Body of pancreas (tissue), 4 donors: Measurements from ENCODE around the gene KYAT1.

Experiments
- POLR2A ChIP-seq, 3 donors: fragments of 450-650 bp; IDR thresholded peaks; one replicate each; pipeline ENCODE4 v1.6.1; 2016; ENCODE audit warnings: antibody characterized with exemption in 3 of 3, mild to moderate bottlenecking in 2 of 3
- TF ChIP-seq, protein P1 (sequence below), 7 experiments: fragments of 450-650 bp in 4 of 7; fragments of 200-600 bp in 3 of 7; sonication (generic) in 3 of 7; IDR thresholded peaks; one replicate each; pipeline ENCODE4 v1.5.1; 2016 to 2019; ENCODE audit warnings: antibody characterized with exemption in 7 of 7

DNA sequence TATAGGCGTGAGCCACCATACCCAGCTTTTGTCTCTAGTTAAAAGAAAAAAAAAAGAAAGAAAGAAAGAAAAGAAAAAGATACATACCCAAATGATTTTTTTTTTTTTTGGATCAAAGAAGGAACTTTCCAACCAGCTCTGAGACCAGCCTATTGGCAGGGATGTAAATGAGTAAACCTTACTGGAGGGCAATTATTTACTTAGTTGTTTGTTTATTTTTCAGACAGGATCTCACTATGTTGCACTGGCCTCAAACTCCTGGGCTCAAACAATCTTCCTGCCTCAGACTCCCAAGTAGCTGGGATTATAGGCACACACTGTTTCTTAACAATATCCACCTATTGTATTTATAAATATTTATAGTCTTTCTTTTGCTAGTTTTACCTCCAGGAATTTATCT lies 41.2 kb downstream of the KYAT1 start:
- TF ChIP-seq, protein P1, sequence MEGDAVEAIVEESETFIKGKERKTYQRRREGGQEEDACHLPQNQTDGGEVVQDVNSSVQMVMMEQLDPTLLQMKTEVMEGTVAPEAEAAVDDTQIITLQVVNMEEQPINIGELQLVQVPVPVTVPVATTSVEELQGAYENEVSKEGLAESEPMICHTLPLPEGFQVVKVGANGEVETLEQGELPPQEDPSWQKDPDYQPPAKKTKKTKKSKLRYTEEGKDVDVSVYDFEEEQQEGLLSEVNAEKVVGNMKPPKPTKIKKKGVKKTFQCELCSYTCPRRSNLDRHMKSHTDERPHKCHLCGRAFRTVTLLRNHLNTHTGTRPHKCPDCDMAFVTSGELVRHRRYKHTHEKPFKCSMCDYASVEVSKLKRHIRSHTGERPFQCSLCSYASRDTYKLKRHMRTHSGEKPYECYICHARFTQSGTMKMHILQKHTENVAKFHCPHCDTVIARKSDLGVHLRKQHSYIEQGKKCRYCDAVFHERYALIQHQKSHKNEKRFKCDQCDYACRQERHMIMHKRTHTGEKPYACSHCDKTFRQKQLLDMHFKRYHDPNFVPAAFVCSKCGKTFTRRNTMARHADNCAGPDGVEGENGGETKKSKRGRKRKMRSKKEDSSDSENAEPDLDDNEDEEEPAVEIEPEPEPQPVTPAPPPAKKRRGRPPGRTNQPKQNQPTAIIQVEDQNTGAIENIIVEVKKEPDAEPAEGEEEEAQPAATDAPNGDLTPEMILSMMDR (IDR thresholded peaks at IDR 0.05), result no peak
- TF ChIP-seq POLR2A (IDR thresholded peaks at IDR 0.05), result no peak
